HG03108 (cell line): Measurements from ENCODE around the gene ENOSF1.
"Not testable (repeated sequence)": the region's sequence is repeated elsewhere in the genome, so short reads cannot be mapped to it uniquely, and the experiment has no call there.

ENCODE experiments used
- ATAC-seq: cut with Tn5 transposase; IDR thresholded peaks from one replicate; pipeline ENCODE4 v1.9.1; 2021; ENCODE audit warnings: moderate library complexity; ENCODE audit not compliant: unreplicated experiment

Gene ENOSF1

GRCh38 chr18:708096-708495, 4.3 kb downstream of the ENOSF1 start:
- ATAC-seq, result no peak

- ATAC-seq, result no peak
Measured at GRCh38 chr18:706405-706804, 6.0 kb downstream of the ENOSF1 start.

DNA sequence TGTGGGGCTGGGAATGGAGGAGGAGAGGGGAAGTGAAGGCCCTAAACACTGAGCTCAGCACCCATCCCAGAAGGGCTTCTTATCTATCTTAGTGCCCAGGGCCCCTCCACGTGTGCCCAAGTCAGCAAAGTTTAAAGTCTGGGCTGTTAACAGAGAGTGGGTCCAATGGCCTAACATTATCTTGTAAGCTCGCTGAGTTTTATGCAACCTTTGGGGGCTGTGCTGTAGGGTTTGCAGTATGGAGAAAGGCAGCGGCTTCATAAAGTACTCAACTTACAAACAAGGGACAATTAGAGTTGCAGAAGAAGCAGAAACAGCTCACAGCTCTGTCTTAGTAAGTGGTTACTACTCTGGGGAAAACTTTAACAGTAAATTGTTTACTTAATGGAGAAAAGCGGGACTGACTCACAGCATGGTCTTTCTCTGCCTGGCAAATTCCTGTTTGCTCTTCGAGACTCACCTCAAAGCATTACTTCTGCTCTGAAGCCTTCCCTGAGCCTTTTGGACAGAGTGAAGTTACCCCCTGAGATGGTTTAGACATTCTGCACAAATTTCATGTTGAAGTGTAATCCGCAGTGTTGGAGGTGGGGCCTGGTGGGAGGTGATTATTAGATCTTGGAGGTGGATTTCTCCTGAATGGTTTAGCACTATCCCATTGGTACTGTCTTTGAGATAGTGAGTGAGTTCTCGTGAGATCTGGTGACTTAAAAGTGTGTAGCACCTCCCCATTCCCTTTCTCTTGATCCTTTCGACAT, 9.0 kb downstream of the ENOSF1 start:
- no peak for ATAC-seq

DNA sequence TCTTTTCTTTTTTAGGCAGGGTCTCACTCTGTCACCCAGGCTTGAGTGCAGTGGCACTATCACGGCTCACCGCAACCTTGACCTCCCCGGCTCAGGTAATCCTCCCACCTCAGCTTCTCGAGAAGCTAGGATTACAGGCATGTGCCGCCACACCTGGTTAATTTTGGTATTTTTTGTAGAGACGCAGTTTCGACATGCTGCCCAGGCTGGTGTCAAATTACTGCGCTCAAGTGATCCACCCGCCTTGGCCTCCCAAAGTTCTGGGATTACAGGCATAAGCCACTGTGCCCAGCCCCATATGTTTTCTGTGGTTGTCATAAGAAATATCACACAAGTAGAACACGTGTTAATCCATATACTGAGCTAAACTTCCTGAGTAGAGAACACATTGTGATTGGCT, 14.6 kb downstream of the ENOSF1 start:
- no peak for ATAC-seq

DNA sequence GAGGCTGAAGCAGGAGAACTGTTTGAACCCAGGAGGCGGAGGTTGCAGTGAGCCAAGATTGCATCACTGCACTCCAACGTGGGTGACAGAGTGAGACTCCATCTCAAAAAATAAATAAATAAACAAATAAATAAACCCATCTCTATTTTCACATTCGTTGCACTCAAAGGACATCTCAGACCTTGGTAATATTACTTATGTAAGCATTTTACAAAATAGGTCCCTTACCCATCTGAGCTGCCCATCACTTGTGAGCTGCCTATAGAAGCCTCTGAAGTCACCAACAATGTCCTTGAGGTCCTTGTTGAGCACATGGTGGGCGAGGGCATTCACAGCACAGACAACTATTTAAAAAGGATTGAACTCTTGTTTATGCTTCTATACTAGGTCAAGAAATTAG, 15.4 kb downstream of the ENOSF1 start:
- ATAC-seq, result no peak

DNA sequence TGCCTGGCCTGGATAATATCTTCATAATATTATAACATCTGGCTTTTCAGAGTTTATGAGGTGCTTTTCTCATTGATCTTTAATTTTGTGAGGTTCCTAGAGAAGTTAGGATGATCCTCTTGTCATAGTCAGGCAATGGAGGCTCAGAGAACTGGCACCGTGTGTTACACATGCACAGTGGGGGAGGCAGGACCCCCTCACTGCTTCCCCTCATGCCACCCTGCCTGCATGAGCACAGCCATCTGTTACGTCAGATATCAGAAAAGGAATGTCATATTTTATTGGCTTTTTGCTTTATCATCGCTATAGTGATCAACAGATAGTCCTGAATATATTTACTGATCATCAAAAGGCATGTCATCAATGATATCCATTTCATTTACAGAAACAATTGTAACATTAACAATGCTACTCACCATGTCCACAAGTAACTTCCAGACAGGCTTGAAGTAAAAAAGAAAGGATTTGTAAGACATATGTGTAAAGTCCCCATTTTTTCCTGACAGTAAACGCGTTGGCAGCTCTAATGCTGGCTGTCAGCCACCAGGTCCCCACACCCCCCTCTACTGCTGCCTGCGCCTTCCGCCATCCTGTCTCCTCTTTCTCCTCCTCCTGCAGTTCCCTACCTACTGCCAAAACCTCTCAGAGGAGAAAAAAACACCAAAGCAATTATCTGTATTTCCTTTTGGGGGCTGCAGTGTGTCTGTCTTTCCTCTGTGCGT, 18.8 kb downstream of the ENOSF1 start:
- no peak for ATAC-seq

DNA sequence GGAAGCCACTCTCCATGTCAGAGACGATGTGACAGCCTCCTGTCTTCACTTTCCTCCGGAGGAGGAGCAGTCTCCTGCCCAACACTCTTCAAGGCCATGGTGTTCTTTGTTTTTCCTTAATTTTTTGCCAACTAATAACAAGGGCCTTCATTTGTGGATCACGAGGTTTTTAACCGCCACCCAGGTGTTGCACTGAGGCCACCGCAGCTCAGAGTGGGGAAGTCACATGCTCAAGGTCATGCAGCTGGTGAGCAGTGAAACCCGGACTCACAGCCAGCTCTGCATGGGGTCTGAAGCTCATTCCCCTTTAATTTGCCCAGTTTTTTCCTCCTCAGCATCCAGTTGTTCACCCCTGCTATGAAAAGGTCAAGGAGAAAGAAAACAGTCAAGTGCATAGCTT, 19.6 kb downstream of the ENOSF1 start:
- ATAC-seq, result no peak

- no peak for ATAC-seq
Measured at GRCh38 chr18:688323-688722, 24.1 kb downstream of the ENOSF1 start.

GRCh38 chr18:686339-687111, 25.9 kb downstream of the ENOSF1 start:
- ATAC-seq, result no peak

- no peak for ATAC-seq
Measured at GRCh38 chr18:685438-685837, 27.0 kb downstream of the ENOSF1 start.

GRCh38 chr18:683531-683930, 28.9 kb downstream of the ENOSF1 start:
- ATAC-seq, result no peak

GRCh38 chr18:682833-683232, 29.6 kb downstream of the ENOSF1 start:
- no peak for ATAC-seq

- ATAC-seq, result not testable (repeated sequence)
Measured at GRCh38 chr18:682416-682815, 30.0 kb downstream of the ENOSF1 start.

DNA sequence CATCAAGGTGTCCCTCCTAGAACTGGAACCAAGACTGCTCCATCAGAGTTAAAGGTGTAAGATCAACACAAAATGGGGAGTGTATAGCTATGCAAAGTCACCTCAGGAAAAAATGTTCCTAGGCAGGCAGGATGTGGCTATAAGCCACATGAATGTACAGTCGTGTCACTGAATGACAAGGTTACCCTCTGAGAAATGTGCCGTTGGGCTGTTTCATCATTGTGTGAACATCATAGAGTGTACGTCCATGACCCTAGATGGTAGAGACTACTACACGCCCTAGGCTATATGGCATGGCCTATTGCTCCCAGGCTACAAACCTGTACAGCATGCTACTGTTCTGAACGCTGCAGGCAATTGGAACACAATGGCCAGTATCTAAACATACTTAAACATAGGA, 30.4 kb downstream of the ENOSF1 start:
- no peak for ATAC-seq

- no peak for ATAC-seq
Measured at GRCh38 chr18:680392-680791, 32.0 kb downstream of the ENOSF1 start.

GRCh38 chr18:679516-679915, 32.9 kb downstream of the ENOSF1 start:
- ATAC-seq, result no peak

DNA sequence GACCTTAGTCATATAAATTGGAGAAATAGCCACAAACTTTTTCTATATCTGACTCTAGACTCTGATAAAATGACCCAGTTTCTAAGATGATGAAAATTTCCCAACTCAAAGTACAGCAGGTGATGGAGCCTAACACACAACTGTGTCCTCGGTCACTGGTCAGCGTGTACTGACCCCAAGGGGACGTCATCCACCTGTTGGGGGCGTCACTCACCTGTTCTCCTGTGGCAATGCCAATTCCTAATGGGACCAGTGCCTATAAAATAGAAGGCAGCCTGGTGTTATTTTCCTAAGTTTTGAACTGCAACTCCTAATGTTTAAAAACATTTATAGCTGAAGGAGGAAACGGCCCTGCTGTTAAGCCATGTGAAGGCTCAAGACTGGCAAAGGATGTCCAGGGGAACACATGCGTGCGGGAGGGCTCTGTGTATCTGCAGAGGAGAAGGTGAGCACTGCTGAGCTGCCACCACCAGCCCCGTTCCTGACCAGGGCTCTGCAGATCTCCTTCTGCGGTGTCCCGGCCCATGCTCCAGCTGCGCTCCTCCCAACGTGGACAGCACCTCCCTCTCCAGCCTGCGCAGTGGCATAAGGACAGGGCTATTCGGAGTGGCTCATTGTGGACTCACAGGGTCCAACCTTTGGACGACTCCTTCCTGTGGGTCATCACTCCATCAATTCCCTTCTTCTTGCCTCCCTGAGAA, 33.8 kb downstream of the ENOSF1 start:
- ATAC-seq, result no peak

GRCh38 chr18:677951-678381, 34.5 kb downstream of the ENOSF1 start:
- no peak for ATAC-seq

DNA sequence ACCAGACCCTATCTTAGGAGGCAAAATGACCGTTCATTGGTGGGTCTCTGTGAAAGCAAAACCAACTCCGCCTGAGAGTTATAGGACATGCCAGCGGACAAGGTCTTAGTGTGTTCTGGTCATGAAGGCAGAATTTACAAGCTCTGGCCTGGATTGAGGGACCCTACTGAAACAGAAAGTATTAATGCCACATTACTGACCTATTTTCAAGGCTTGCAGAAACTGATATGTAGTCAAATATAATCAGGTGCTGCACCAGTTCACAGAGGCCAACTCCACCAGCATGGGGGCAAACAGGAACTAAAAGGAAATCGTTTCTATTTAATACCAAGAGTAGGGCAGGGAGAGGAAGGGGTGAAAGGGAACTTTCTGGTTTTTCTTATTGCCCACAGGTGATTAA, 35.3 kb downstream of the ENOSF1 start:
- no peak for ATAC-seq

GRCh38 chr18:676736-677135, 35.7 kb downstream of the ENOSF1 start:
- ATAC-seq, result no peak

GRCh38 chr18:676069-676468, 36.4 kb downstream of the ENOSF1 start:
- ATAC-seq, result no peak
